GM23338 (cell line): ENCODE results near the gene PLA2G7. TPM values are rescaled to one million over a fixed set of nuclear protein-coding genes. Genes with fewer than 3 reads are reported as not detected.

Experiments used
- ATAC-seq: fragments of 200-7000 bp; cut with Tn5 transposase; 3 replicates; pipeline ENCODE4 v1.9.1; 2020
- DNase-seq: peaks from one replicate; pipeline ENCODE4 v3.0.0-alpha.2; 2015; ENCODE audit warnings: low spot score
- H2AFZ ChIP-seq: fragments of 200-600 bp; sonication (generic); 2 replicates; pipeline ENCODE4 v1.8.0; 2016; ENCODE audit warnings: antibody characterized with exemption, mild to moderate bottlenecking, moderate library complexity
- H3F3A ChIP-seq: fragments of 200-600 bp; sonication (generic); replicated peaks from 2 replicates; pipeline ENCODE4 v1.8.0; 2017; ENCODE audit warnings: antibody characterized with exemption, mixed run types, low read depth
- H3K27ac ChIP-seq: fragments of 200-600 bp; sonication (generic); 2 replicates; pipeline ENCODE4 v1.6.1; 2016; ENCODE audit warnings: low read depth
- H3K27me3 ChIP-seq: fragments of 200-600 bp; sonication (generic); 2 replicates; pipeline ENCODE4 v1.8.0; 2016; ENCODE audit warnings: mild to moderate bottlenecking, mixed run types, moderate library complexity; ENCODE audit not compliant: insufficient read depth
- H3K36me3 ChIP-seq: fragments of 200-600 bp; sonication (generic); 2 replicates; pipeline ENCODE4 v1.8.0; 2016; ENCODE audit warnings: mild to moderate bottlenecking; ENCODE audit not compliant: insufficient read depth
- H3K4me1 ChIP-seq: fragments of 200-600 bp; sonication (generic); 2 replicates; pipeline ENCODE4 v1.8.0; 2016; ENCODE audit warnings: mild to moderate bottlenecking, moderate library complexity; ENCODE audit not compliant: insufficient read depth
- H3K4me2 ChIP-seq: fragments of 200-600 bp; sonication (generic); 2 replicates; pipeline ENCODE4 v1.7.1; 2017; ENCODE audit warnings: mixed run types
- H3K4me3 ChIP-seq: fragments of 200-600 bp; sonication (generic); 2 replicates; pipeline ENCODE4 v1.6.1; 2016; ENCODE audit warnings: mixed run types
- H3K79me2 ChIP-seq: fragments of 200-600 bp; sonication (generic); replicated peaks from 2 replicates; pipeline ENCODE4 v1.8.0; 2017; ENCODE audit warnings: mild to moderate bottlenecking; ENCODE audit not compliant: insufficient read depth
- H3K9me2 ChIP-seq: fragments of 200-600 bp; sonication (generic); 2 replicates; pipeline ENCODE4 v1.8.0; 2017; ENCODE audit not compliant: insufficient read depth
- H4K20me1 ChIP-seq: fragments of 200-600 bp; sonication (generic); replicated peaks from 2 replicates; pipeline ENCODE4 v1.8.0; 2017; ENCODE audit warnings: mild to moderate bottlenecking; ENCODE audit not compliant: insufficient read depth
- H3K27ac Mint-ChIP-seq: 2 replicates; pipeline ENCODE4 v1.8.0; 2020; ENCODE audit warnings: inconsistent platforms, mild to moderate bottlenecking, moderate library complexity, mixed read lengths
- H3K27me3 Mint-ChIP-seq: 3 replicates; pipeline ENCODE4 v1.8.0; 2022; ENCODE audit warnings: low read depth, mild to moderate bottlenecking, moderate library complexity, mixed read lengths, inconsistent platforms; ENCODE audit not compliant: insufficient read depth, poor library complexity
- H3K36me3 Mint-ChIP-seq: 3 replicates; pipeline ENCODE4 v1.8.0; 2021; ENCODE audit warnings: low read depth, mild to moderate bottlenecking, inconsistent platforms, moderate library complexity, mixed read lengths
- H3K4me1 Mint-ChIP-seq: 3 replicates; pipeline ENCODE4 v1.8.0; 2020; ENCODE audit warnings: mild to moderate bottlenecking, inconsistent platforms, mixed read lengths
- H3K4me3 Mint-ChIP-seq: 3 replicates; pipeline ENCODE4 v1.8.0; 2021; ENCODE audit warnings: moderate library complexity, mild to moderate bottlenecking, inconsistent platforms, mixed read lengths
- H3K9me3 Mint-ChIP-seq: 3 replicates; pipeline ENCODE4 v1.8.0; 2020; ENCODE audit warnings: moderate library complexity, mild to moderate bottlenecking, inconsistent platforms, mixed read lengths
- CREB1 ChIP-seq: fragments of 250-450 bp; sonication (Bioruptor Pico); IDR thresholded peaks from 2 replicates; pipeline ENCODE4 v1.5.0; 2020; ENCODE audit warnings: low read depth, mild to moderate bottlenecking, moderate library complexity
- EZH2 ChIP-seq: fragments of 200-600 bp; sonication (generic); IDR thresholded peaks from one replicate; pipeline ENCODE4 v1.8.0; 2017; ENCODE audit warnings: antibody characterized with exemption, mild to moderate bottlenecking, low read depth; ENCODE audit not compliant: unreplicated experiment
- JUNB ChIP-seq: IDR thresholded peaks from one replicate; pipeline ENCODE4 v1.6.1; 2016; ENCODE audit warnings: antibody characterized with exemption; ENCODE audit not compliant: unreplicated experiment
- NANOG ChIP-seq: IDR thresholded peaks from 2 replicates; pipeline ENCODE4 v1.6.1; 2016; ENCODE audit warnings: antibody characterized with exemption, borderline replicate concordance
- POLR2AphosphoS5 ChIP-seq: IDR thresholded peaks from 2 replicates; pipeline ENCODE4 v1.6.1; 2016; ENCODE audit warnings: antibody characterized with exemption, low read depth
- STAT1 ChIP-seq: IDR thresholded peaks from one replicate; pipeline ENCODE4 v1.6.1; 2016; ENCODE audit warnings: antibody characterized with exemption; ENCODE audit not compliant: unreplicated experiment
- ZNF114 ChIP-seq: fragments of 250-450 bp; sonication (Bioruptor Pico); IDR thresholded peaks from 2 replicates; pipeline ENCODE4 v1.5.0; 2020; ENCODE audit warnings: mild to moderate bottlenecking, moderate library complexity
- ZNF331 ChIP-seq: fragments of 250-450 bp; sonication (Bioruptor Pico); IDR thresholded peaks from 2 replicates; pipeline ENCODE4 v1.5.0; 2020; ENCODE audit warnings: low read depth, mild to moderate bottlenecking, moderate library complexity
- polyA plus RNA-seq: library from polyadenylated mRNA; unstranded; fragments of >200 nt; fragmentation: Nextera tagmentation; extraction: Ambion mirVana; gene quantifications from 2 replicates; pipeline ENCODE4 v1.2.1, GENCODE V29; 2016
- total RNA-seq: library from RNA; depleted of rRNA; stranded (reverse); fragments of >200 nt; shearing (Covaris generic); gene quantifications from 2 replicates; pipeline ENCODE4 v1.2.3, GENCODE V29; 2014
- TF ChIP-seq, protein P1 (sequence below): IDR thresholded peaks from one replicate; pipeline ENCODE4 v1.6.1; 2018; ENCODE audit warnings: antibody characterized with exemption; ENCODE audit not compliant: unreplicated experiment
- TF ChIP-seq, protein P2 (sequence below), 2 experiments: fragments of 200-600 bp in 1 of 2; sonication (generic) in 1 of 2; conservative IDR thresholded peaks; 2 replicates each; pipeline versions ENCODE4 v1.5.1 to v1.6.1; 2016 to 2017; ENCODE audit warnings: antibody characterized with exemption in 2 of 2, low read depth in 2 of 2, mild to moderate bottlenecking in 2 of 2, moderate library complexity in 1 of 2
- TF ChIP-seq, protein P3 (sequence below): IDR thresholded peaks from 2 replicates; pipeline ENCODE4 v1.6.1; 2016; ENCODE audit warnings: antibody characterized with exemption

PLA2G7 gene
- total and polyA plus RNA-seq, 2 experiments from 2014 or later: 2.4 to 2.8 TPM

DNA sequence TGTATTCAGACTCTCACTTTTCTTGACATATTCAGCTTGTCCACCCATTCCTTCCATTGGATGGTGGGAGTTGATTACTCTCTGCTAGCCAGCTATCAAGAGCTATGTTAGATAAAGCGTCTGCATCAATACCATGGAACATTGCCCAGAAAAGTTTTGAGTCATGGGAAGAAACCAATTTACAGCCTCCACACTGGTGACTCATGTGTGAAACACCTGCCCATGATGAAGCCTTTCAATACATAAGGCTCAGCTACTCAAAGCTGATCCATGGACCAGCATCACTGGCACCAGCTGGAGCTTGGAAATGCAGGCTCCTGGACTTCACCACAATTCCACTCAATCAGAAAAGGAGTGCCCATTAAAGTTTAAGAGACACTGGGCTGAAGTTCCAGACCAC, 16.1 kb downstream of the PLA2G7 start (continued):
- TF ChIP-seq, protein P1, sequence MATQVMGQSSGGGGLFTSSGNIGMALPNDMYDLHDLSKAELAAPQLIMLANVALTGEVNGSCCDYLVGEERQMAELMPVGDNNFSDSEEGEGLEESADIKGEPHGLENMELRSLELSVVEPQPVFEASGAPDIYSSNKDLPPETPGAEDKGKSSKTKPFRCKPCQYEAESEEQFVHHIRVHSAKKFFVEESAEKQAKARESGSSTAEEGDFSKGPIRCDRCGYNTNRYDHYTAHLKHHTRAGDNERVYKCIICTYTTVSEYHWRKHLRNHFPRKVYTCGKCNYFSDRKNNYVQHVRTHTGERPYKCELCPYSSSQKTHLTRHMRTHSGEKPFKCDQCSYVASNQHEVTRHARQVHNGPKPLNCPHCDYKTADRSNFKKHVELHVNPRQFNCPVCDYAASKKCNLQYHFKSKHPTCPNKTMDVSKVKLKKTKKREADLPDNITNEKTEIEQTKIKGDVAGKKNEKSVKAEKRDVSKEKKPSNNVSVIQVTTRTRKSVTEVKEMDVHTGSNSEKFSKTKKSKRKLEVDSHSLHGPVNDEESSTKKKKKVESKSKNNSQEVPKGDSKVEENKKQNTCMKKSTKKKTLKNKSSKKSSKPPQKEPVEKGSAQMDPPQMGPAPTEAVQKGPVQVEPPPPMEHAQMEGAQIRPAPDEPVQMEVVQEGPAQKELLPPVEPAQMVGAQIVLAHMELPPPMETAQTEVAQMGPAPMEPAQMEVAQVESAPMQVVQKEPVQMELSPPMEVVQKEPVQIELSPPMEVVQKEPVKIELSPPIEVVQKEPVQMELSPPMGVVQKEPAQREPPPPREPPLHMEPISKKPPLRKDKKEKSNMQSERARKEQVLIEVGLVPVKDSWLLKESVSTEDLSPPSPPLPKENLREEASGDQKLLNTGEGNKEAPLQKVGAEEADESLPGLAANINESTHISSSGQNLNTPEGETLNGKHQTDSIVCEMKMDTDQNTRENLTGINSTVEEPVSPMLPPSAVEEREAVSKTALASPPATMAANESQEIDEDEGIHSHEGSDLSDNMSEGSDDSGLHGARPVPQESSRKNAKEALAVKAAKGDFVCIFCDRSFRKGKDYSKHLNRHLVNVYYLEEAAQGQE: no peak
- TF ChIP-seq POLR2AphosphoS5 (no peak), ZNF331 (CRISPR knock-in tag) (no peak)
- TF ChIP-seq, protein P2, sequence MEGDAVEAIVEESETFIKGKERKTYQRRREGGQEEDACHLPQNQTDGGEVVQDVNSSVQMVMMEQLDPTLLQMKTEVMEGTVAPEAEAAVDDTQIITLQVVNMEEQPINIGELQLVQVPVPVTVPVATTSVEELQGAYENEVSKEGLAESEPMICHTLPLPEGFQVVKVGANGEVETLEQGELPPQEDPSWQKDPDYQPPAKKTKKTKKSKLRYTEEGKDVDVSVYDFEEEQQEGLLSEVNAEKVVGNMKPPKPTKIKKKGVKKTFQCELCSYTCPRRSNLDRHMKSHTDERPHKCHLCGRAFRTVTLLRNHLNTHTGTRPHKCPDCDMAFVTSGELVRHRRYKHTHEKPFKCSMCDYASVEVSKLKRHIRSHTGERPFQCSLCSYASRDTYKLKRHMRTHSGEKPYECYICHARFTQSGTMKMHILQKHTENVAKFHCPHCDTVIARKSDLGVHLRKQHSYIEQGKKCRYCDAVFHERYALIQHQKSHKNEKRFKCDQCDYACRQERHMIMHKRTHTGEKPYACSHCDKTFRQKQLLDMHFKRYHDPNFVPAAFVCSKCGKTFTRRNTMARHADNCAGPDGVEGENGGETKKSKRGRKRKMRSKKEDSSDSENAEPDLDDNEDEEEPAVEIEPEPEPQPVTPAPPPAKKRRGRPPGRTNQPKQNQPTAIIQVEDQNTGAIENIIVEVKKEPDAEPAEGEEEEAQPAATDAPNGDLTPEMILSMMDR (conservative IDR thresholded peaks at IDR 0.05; ENCODE audit: low read depth in 2 of 2): no peak

DNA sequence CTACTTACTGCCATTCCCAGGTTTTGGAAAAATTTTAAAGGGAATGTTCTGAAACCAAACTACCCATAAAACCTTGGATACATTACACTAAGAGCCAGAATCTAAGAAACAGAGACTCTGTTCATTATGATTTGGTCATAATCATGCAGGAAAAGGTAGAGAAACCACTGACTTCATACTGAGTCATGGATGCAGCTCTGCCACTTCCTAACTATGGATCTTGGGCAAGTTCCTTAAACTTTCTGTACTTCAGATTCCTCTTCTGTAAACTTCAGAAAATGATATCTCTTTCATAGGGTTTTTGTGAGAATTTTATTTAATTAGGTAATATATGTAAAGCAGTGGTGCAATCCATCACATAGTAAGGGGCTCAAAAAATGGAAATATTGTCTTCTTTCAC, 20.0 kb downstream of the PLA2G7 start:
- DNase-seq (no peak), ATAC-seq (no peak)
- Mint-ChIP-seq H3K27me3 (no peaks in the 10 kb centered on the region), H3K36me3 (no peaks in the 10 kb centered on the region), H3K9me3 (no peaks in the 10 kb centered on the region), H3K4me3 (no peak overlapping the region), H3K4me1 (no peaks in the 10 kb centered on the region), H3K27ac (no peak overlapping the region)
- Histone ChIP-seq H4K20me1 (no peaks in the 10 kb centered on the region), H3K27ac (no peak overlapping the region), H3K36me3 (no peaks in the 10 kb centered on the region), H3K4me2 (no peak overlapping the region), H3F3A (no peaks in the 10 kb centered on the region), H3K4me1 (no peaks in the 10 kb centered on the region), H3K9me2 (no peaks in the 10 kb centered on the region), H3K4me3 (no peak overlapping the region), H3K79me2 (no peaks in the 10 kb centered on the region), H2AFZ (no peak overlapping the region), H3K27me3 (no peaks in the 10 kb centered on the region)
- TF ChIP-seq STAT1 (no peak), JUNB (no peak), EZH2 (no peak), ZNF114 (CRISPR knock-in tag) (no peak), NANOG (no peak), ZNF331 (CRISPR knock-in tag) (no peak), CREB1 (CRISPR knock-in tag) (no peak), POLR2AphosphoS5 (no peak)
- TF ChIP-seq, protein P1: no peak
- TF ChIP-seq, protein P3, sequence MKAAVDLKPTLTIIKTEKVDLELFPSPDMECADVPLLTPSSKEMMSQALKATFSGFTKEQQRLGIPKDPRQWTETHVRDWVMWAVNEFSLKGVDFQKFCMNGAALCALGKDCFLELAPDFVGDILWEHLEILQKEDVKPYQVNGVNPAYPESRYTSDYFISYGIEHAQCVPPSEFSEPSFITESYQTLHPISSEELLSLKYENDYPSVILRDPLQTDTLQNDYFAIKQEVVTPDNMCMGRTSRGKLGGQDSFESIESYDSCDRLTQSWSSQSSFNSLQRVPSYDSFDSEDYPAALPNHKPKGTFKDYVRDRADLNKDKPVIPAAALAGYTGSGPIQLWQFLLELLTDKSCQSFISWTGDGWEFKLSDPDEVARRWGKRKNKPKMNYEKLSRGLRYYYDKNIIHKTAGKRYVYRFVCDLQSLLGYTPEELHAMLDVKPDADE: no peak
- TF ChIP-seq, protein P2 (conservative IDR thresholded peaks at IDR 0.05; ENCODE audit: low read depth in 2 of 2): no peak
